Lung (tissue), 12 donors: ENCODE data around the gene OPN4. TPM values are rescaled to one million over a fixed set of nuclear protein-coding genes. Genes with fewer than 3 reads are reported as not detected.

Experiments
- ATAC-seq: fragments of 200-7000 bp; cut with Tn5 transposase; one replicate; pipeline ENCODE4 v1.9.1; 2020; ENCODE audit warnings: moderate number of reproducible peaks; ENCODE audit not compliant: insufficient read depth, low FRiP score
- DNase-seq, 3 donors: peaks; one replicate each; pipeline ENCODE4 v3.0.0-alpha.2; 2013 to 2017
- H3K27ac ChIP-seq, 2 donors: one replicate each; pipeline ENCODE4 v1.5.1; 2013; ENCODE audit warnings: mild to moderate bottlenecking in 2 of 2, moderate library complexity in 2 of 2, control low read depth in 1 of 2, inconsistent platforms in 1 of 2, low read depth in 1 of 2, low read length in 1 of 2
- H3K27me3 ChIP-seq, 3 donors: one replicate each; pipeline ENCODE4 v1.5.1; 2013; ENCODE audit warnings: low read length in 2 of 3; ENCODE audit not compliant: control insufficient read depth in 3 of 3, insufficient read depth in 3 of 3
- H3K36me3 ChIP-seq, 4 donors: one replicate each; pipeline ENCODE4 v1.5.1; 2013; ENCODE audit warnings: low read length in 4 of 4, mild to moderate bottlenecking in 1 of 4, moderate library complexity in 1 of 4; ENCODE audit not compliant: control insufficient read depth in 4 of 4, insufficient read depth in 4 of 4
- H3K4me1 ChIP-seq, 5 donors: one replicate each; pipeline ENCODE4 v1.5.1; 2013; ENCODE audit warnings: low read length in 5 of 5, mild to moderate bottlenecking in 2 of 5, moderate library complexity in 1 of 5; ENCODE audit not compliant: control insufficient read depth in 5 of 5, insufficient read depth in 5 of 5
- H3K4me3 ChIP-seq: one replicate; pipeline ENCODE4 v1.5.1; 2013; ENCODE audit warnings: mild to moderate bottlenecking, control low read depth, moderate library complexity
- H3K9ac ChIP-seq, 2 donors: one replicate each; pipeline ENCODE4 v1.5.1; 2013; ENCODE audit warnings: low read length in 2 of 2, control low read depth in 1 of 2; ENCODE audit not compliant: insufficient read depth in 1 of 2
- H3K9me3 ChIP-seq, 4 donors: one replicate each; pipeline ENCODE4 v1.5.1; 2013; ENCODE audit warnings: low read length in 3 of 4, mild to moderate bottlenecking in 1 of 4, moderate library complexity in 1 of 4; ENCODE audit not compliant: control insufficient read depth in 4 of 4, insufficient read depth in 3 of 4
- WGBS, 2 donors: extraction: QIAGEN DNeasy Blood & Tissue Kit; methylation state at CpG; one replicate each; pipeline ENCODE4 v1.1.7; 2013; 5-methylcytosine and 5-hydroxymethylcytosine counted together
- polyA plus RNA-seq, 2 donors: library from polyadenylated mRNA; stranded (reverse); fragments of 200-250 nt; gene quantifications; one replicate each; pipeline ENCODE4 v1.2.1, GENCODE V29; 2013
- total RNA-seq, 2 donors: library from RNA; depleted of rRNA in 1 of 2; stranded (reverse); fragments of >200 nt in 1 of 2; gene quantifications; one replicate each; pipeline ENCODE4 v1.2.1, GENCODE V29; 2014 to 2021
- TF ChIP-seq, protein P1 (sequence below): IDR thresholded peaks from 2 replicates; pipeline ENCODE4 v1.5.1; 2012; ENCODE audit warnings: mild to moderate bottlenecking; ENCODE audit errors: control extremely low read depth, extremely low read depth
- donor health status: control.
- donor health status: control.
- donor health status: Bipolar disorder and iron deficiency.
- donor health status: healthy.
- donor health status: DM: yes; HTN: yes; CAD: no.

OPN4 gene
- total and polyA plus RNA-seq, 4 donors = 0.12 TPM; not detected in 3

DNA sequence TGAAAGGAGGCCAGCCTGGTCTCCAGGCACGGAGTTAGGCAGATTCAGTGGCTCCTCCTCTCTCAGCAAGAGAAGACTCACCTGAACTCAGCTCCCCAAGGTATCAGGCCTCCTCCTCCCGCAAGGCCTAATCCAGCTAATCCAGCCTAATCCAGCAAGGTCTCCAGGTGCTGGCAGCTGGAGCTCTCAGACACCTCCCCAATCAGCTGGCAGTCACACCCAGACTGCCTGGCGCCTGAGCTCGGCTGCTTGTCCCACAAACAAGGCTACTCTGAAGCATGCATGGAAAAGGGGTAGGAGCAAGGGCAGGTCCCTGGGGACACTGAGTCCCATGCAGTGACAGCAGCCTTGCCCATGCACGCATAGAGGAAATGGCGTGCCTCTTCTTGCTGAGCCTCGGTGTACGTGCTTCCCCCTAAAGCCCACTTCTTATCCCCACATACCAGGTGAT lies 3.3 kb upstream of the OPN4 start:
- Histone ChIP-seq H3K4me3 (no peak overlapping the region), H3K27me3 (no peaks in the 10 kb centered on the region), H3K36me3 (no peaks in the 10 kb centered on the region), H3K27ac (no peak overlapping the region), H3K9me3 (no peaks in the 10 kb centered on the region), H3K4me1 (peaks cover 0 to 40% (median 8%) of the 10 kb centered on the region in 5 donors), H3K9ac (peak overlapping the region in 1 of 2 donors; percentile 10)
- ATAC-seq = no peak
- TF ChIP-seq, protein P1, sequence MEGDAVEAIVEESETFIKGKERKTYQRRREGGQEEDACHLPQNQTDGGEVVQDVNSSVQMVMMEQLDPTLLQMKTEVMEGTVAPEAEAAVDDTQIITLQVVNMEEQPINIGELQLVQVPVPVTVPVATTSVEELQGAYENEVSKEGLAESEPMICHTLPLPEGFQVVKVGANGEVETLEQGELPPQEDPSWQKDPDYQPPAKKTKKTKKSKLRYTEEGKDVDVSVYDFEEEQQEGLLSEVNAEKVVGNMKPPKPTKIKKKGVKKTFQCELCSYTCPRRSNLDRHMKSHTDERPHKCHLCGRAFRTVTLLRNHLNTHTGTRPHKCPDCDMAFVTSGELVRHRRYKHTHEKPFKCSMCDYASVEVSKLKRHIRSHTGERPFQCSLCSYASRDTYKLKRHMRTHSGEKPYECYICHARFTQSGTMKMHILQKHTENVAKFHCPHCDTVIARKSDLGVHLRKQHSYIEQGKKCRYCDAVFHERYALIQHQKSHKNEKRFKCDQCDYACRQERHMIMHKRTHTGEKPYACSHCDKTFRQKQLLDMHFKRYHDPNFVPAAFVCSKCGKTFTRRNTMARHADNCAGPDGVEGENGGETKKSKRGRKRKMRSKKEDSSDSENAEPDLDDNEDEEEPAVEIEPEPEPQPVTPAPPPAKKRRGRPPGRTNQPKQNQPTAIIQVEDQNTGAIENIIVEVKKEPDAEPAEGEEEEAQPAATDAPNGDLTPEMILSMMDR = no peak
- 90 to 91% methylated on average over 8 of the region's 8 CpGs for WGBS, 2 donors
- DNase-seq = no peak

DNA sequence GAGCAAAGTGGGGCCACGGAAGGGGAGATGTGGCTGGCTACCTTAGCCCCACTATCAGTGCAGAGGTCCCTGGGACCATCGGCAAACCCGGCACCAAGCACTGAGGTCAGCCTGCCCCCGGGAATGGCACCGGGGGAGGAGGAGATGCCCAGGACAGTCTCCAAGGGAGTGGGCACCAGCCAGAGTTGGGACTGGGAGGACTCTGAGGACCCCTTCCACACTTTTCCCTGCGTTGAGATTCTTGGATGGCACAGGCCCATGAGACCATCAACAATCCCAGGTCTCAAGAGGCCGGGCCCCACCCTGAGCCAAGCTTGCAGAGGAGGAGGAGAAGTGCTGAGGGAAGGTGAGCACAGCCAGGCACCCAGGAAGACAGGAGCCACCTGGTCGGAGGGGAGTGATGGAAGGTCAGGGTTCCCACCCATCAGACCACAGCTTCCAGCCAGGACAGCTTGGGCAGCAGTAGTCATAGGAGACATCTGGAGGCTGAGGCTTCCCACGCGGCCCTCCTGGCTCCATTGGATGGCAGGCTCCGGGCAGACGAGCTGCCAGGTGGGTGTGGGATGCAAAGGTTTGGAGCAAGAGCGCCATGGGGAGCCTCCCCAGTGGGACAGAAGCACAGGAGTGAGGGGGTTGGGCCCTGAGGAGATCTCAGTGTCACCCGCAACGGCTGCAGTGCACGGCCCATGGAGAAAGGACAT lies 2.6 kb upstream of the OPN4 start:
- H3K27ac ChIP-seq = no peak overlapping the region
- DNase-seq = no peak
- no peaks in the 10 kb centered on the region for H3K27me3 ChIP-seq
- no peak overlapping the region for H3K4me3 ChIP-seq
- H3K9ac ChIP-seq = no peak overlapping the region
- ATAC-seq = no peak
- peaks cover 0 to 40% (median 8%) of the 10 kb centered on the region in 5 donors for H3K4me1 ChIP-seq
- 86 to 88% methylated on average over 16 of the region's 16 CpGs for WGBS, 2 donors
- no peaks in the 10 kb centered on the region for H3K36me3 ChIP-seq
- H3K9me3 ChIP-seq = no peaks in the 10 kb centered on the region
- TF ChIP-seq, protein P1 = no peak

DNA sequence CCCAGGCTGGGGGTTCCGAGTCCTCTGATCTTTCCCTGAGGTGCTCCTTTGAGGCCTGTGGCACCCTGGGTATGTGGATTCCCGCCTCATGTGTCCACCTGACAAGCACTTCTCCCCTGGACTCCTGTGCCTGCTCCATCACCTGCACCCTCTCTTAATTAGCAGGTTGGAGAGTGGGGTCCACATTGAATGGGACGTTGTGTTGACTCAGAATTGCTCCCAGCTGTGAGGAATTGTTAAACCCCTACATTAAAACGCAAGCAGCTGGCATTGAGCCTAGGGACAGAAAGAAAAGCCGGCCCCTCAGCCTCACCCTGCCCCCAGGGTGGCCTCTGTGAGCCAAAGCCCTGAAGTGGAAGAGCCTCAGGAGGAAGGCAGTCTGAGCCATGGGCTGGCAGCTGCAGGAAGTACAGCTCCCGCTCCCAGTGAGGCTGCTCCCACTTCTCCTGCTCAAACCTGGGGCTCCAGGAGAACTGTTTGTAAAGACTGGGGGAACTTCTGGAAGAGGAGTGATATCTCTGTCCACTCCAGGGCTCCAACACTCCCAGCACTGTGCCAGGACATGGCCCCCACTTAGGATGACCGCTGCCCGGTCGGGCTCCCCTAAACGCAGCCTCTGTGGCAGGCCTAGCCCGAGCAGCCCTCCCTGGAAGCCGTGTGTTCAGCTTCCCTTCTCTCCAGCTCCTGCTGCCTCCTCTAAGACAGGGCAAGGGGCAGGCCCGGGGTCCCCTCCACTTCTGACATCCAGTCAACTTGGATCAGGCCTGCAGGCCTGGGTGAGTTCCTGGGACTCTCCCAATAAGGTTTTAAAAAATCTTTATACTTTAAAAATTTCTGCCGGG lies 1.8 kb upstream of the OPN4 start:
- H3K4me3 ChIP-seq = no peak overlapping the region
- WGBS, 2 donors = 72 to 79% methylated on average over 14 of the region's 14 CpGs
- TF ChIP-seq, protein P1 = no peak

More for the DNA sequence above, 1.8 kb upstream of the OPN4 start:
- ATAC-seq = no peak
- Histone ChIP-seq H3K27me3 (no peaks in the 10 kb centered on the region), H3K9me3 (no peaks in the 10 kb centered on the region), H3K4me1 (peaks cover 0 to 40% (median 8%) of the 10 kb centered on the region in 5 donors), H3K9ac (no peak overlapping the region), H3K27ac (no peak overlapping the region), H3K36me3 (no peaks in the 10 kb centered on the region)
- DNase-seq = peak; percentile 82 to 92 (median 88)
